ENCODE measurements around the gene CDC6.

Gene CDC6

DNA sequence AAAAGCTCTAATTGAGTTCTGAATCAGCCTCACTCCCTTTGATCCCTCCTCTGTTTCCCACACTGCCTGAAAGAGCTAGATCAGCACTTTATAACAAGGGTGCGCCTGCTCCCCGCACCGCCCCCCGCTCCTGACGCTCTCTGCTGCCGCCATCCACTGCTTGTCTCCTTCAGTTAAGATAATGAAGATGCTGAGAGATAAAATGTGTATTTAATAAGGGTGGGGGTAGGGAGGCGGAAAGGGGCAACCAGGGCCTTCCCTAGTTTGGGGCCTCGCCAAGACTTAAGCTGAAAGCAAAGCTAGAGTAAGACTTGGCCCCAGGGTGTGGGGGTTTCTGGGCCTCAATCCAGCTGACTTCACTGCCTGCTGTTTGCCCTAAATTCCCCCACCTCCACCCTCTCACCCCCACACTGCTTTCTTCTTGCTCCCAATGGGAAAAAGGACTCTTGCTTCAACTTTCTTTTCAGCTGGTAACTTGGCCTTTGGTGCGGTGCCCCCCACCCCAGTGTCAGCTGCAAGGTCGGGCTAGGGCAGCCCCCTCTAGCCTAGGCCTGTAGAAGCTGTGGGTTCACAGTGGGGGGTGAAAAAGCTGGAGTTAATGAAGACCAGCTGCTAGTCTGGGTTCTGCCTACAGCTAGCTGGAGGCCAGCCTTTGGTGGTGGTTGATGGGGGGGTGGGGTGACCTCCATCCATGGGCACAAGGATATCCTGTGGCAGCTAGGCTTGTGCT lies 19.5 kb downstream of the CDC6 start:
- DNase-seq: peak in 27 of 42 donors; percentile 28 to 85 (median 60)
- intact Hi-C loops (cut with DNase I): loop anchor here (10.0 kb wide), 1 partner anchor 248 kb away; no protein-coding TSS in a partner anchor

DNA sequence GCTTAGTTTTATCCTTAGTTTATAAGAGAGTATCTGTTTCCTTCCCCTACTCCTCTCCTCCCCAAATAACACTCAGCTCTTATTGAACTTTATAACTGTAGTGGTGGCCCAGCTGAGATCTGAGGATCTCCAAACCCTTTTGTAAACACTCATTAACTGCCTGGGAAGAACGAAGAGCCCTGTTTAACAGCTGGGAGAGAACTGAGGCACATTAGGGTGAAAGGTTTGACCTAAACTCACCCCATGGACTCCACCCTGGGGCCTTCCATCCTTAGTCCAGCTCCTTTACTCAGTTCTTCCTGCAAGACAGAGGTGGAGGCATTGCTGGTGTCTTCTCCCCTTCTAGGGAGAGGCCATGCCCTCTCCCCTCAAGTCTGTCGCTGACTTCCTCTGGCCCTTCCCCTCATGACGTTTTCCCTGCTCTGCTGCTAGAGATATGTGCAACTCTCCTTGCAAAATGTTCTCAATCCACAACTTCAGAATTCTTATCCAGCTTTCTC lies 20.1 kb downstream of the CDC6 start:
- DNase-seq: peak in 1 of 42 donors; percentile 21
- intact Hi-C loops (cut with DNase I): loop anchor here (10.0 kb wide), 1 partner anchor 247 kb away; no protein-coding TSS in a partner anchor

DNA sequence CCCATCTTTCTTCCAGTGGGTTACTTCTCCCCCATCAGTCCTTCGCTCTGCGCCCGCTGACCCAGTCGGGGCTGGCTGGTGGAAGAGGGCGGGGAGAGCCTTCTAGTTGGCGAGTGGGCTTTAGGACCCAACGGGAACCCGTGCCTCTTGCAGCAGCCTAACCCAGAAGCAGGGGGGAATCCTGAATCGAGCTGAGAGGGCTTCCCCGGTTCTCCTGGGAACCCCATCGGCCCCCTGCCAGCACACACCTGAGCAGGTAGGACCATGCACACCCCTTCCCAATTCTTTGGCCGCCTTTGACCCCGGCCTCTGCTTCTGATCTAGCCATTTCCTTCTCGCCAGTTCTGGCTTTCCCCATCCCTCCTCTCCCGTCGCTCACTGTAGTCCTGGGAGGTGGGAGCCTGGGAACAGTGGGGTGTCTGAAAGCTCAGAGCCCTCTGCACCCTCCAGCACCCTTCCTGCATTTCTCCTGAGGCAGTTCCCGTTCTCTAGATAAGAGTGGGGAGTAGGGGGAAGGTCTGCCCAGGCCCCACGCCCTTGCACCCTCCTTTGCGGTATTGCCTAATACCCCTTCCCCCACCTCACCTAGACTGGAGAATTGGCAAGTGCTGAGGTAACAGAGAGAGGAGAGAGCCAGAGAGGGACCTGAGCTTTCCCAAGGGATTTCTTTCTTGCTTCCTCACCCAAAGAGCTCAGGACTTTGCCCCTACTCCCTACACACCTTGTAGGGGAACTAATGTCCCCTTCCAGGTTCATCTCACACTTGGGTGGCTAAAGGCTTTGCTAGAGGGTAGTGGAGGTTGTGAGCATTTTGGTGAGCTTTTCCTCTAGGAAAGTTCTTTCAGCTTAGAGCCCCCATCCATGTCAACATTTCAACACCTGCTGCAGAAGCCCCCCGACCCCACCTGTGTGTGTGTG lies 21.6 kb downstream of the CDC6 start, which contains the start of gene RARA:
TSS of gene RARA (plus strand) at position 150 of the 918 bp plus-strand sequence. CDS start 22,039 bp downstream, outside the sequence.
- intact Hi-C loops (cut with DNase I): loop anchor here (10.0 kb wide), 1 partner anchor 246 kb away; no protein-coding TSS in a partner anchor
- DNase-seq: peak; percentile 60 to 93 (median 77)

DNA sequence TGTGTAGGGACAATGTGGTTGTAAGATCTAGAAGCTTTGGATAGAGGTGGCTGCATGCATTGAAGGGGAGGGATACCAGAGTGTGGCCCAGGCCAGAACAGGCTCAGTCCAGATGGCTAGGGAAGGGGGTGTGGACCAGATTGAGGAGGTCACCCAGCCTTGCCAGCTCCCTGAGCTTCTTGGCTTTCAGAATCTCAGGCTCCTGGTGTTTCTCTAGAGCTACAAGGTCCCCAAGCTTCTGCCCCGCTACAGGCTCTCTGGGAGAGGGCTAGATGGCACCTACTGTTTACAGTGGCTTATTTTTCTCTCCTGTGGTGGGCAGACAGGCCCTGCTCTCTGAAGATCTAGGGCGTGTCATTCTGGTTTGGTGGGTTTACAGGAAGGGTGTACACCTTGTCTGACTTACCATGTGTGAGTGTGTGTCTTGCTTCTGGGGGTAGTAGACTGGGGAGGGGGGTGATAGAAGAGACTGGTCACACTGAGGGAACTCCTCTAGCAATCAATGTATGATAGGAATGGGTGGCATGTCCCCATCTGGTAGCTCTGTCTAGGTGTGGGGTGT lies 22.4 kb downstream of the CDC6 start:
- DNase-seq: peak in 1 of 42 donors; percentile 0
- intact Hi-C loops (cut with DNase I): loop anchor here (10.0 kb wide), 1 partner anchor 245 kb away; no protein-coding TSS in a partner anchor

DNA sequence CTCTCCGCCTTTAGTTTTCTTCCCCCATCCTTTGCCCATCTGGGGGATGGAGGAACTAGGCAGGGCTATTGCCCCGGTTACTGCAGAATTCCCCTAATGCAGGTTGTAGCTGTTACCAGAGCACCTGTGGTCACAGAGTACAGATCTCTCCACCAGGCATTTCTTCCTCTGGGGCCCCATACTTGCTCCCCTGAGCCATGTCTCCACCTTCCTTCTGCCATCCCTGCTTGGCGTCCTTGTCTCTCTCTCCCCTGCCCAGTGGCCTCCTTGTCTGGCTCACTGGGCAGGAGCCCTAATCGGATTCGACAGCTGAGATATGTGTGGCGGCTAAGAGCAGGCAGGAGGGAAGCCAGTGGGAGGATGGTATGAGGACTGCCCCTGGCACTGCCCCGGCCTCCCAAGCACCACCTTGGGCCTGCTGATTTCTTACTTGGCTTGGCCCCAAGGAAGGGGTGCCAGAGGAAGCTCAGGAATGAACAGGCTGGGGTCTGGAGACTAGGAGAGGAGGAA lies 23.3 kb downstream of the CDC6 start:
- intact Hi-C loops (cut with DNase I): no loop called here
- DNase-seq: peak in 2 of 42 donors; percentile 25 to 36

DNA sequence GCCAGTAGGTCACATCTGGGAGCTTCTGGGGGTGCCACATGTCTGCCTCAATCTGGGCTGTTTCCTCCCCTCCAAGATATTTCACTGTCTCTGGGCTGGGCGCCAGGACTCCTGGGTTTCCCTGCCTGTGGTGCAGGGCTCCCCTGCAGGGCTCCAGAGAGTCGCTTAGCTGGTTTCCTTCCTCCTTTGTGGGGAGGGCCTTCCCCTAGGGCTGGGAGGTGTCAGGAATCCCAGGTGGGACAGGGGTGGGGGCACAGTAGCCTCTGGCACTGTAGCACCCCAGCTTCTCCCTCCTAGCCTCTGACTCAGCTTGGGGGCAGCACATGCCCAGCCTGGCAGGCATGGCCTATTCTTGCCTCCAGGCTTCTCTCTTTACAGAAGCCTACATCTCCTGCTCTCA lies 23.9 kb downstream of the CDC6 start:
- intact Hi-C loops (cut with DNase I): no loop called here
- peak in 2 of 42 donors; percentile 39 to 49 for DNase-seq

DNA sequence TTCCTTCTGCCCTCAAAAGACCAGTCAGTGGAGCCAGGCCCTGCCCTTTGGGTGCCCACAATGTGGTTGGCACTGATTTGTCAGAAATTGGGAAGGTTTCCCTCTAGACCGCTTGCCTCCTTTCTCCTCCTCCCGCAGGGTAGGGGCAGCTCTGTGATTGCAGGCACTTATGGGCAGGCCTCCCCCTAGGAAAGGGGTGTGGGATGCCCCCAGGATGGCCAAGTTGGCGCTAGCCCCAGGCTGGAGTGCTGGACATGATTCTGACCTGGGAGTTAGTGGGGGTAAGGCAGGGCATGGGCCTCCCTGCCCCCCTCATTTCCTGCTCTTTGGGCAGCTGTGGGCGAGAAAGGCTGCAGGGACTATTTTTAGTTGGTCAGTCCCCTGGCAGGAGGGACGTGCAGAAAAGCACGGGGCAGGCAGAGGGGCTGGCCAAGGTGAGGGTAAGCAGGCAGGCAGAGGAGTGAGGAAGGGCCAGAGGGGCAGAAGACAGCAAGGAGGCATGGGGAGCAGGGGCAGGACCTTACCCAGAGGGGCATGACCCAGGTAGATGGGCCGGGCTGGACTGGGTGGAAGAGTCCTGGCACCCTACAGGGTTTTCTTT lies 24.6 kb downstream of the CDC6 start:
- intact Hi-C loops (cut with DNase I): no loop called here
- DNase-seq: peak in 21 of 42 donors; percentile 25 to 75 (median 45)

DNA sequence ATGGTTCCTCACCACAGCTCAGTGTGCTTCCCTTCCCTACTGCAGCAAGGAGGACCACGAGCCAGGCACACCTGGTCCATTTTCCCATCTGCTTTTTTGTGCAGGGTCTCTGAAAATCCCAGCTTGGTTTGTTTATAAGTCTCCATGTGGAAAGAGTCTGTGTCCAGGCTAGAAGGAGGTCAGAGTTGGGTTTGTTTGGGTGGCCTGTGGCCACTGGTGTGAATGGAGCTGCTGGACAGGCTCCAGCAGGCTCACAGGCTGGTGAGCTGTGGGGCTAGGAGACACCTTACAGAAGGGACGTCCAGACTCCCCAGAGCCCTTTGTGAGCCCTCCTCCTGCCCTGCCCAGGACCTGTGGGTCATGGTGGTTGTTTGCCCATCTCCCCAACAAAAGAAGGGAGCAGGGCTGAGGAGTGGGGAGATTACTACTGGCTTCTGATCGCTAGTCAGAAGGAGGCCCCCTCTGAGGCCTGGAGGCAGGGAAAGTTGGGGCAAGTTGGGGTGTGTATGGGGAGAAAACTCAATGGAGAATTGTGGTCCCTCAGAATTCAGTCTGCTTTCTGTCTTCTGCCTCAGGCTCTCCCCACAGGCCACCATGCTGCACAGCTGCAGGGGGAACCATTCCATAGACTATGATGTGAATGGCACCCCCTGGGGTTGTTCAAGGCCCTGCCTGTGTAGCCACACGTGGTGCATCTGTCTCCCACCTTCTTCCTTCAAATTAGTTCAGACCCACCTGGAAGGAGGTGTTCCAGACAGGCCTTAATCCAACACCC lies 25.4 kb downstream of the CDC6 start:
- intact Hi-C loops (cut with DNase I): no loop called here
- peak in 4 of 42 donors; percentile 9 to 23 (median 20) for DNase-seq

DNA sequence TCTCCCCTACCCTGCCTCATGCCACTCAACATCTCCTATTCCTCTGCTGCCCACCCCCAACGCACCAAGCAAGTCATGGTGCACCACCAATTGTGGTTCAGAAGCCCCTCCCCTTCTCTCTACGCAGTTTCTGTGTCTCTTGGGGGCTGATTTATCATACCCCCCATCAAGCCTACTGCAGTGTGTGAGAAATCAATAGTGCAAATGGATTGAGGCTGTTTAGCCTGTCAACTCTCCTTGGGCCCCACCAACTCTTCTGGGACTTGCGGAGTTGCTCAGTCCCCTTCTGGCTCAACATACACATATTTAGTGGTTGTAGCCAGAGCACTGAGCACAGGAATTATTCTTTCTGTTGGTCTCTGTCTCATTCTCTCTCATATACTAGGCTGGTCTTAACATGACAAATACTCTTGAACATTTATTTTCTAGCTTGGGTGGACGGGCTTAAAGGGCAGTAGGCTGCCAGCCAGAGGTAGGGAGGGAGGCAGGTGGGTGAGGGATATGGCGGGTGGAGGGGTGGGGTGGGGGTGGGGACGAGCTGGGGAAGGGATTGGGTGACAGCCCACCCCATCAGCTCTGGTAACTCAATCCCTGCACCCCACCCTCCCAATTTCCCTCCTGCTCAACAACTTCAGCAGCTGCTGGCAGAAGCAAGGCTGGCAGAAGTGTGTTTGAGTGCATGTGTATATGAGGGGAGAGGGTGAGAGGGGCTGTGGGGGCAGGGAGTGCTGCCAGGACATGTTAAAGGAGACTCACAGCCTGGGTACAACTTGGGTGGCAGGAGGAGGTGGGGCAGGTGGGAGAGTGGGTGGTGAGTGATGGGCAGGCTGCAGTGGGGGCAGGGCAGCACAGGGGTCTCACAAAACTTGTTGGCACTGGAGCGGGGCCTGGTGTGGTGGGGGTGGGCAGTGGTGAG lies 26.2 kb downstream of the CDC6 start:
- intact Hi-C loops (cut with DNase I): no loop called here
- peak in 5 of 42 donors; percentile 3 to 23 (median 14) for DNase-seq

DNA sequence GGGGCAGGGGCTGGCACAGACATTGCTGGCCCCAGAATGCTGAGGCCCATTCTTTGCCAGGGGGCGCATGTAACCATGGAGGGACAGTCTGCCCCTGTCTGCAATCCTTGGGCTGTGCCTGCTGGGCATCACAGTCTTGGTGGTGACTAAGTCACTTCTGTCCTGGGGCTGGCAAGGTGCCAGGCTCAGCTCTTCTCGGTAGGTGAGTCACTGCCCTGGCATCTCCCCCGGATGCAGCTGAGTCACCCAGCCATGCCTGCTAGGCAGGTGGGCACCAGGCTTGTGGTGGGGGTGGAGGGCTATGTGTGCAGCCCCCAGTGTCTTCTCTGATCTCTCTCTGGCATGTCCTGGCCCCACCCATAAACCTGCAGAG lies 26.9 kb downstream of the CDC6 start:
- intact Hi-C loops (cut with DNase I): no loop called here
- DNase-seq: peak; percentile 59 to 95 (median 80)

DNA sequence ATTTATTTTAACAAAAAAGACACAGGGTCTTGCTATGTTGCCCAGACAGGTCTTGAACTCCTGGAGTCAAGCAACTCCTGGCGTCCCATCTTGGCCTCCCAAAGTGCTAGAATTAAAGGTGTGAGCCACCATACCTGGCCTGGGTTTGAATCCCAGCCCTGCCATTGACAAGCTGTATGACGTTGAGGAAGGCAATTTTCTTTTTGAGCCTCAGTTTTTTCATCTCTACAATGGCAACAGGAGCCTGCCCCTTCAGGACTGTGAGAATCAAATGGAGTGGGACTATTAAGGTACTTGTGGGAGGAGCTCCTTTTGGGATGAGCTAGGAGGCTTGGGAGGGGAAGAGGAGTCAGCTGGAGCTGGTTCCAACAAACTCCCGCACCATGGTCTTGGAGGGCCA lies 27.5 kb downstream of the CDC6 start:
- intact Hi-C loops (cut with DNase I): no loop called here
- peak in 3 of 42 donors; percentile 11 to 18 (median 12) for DNase-seq

DNA sequence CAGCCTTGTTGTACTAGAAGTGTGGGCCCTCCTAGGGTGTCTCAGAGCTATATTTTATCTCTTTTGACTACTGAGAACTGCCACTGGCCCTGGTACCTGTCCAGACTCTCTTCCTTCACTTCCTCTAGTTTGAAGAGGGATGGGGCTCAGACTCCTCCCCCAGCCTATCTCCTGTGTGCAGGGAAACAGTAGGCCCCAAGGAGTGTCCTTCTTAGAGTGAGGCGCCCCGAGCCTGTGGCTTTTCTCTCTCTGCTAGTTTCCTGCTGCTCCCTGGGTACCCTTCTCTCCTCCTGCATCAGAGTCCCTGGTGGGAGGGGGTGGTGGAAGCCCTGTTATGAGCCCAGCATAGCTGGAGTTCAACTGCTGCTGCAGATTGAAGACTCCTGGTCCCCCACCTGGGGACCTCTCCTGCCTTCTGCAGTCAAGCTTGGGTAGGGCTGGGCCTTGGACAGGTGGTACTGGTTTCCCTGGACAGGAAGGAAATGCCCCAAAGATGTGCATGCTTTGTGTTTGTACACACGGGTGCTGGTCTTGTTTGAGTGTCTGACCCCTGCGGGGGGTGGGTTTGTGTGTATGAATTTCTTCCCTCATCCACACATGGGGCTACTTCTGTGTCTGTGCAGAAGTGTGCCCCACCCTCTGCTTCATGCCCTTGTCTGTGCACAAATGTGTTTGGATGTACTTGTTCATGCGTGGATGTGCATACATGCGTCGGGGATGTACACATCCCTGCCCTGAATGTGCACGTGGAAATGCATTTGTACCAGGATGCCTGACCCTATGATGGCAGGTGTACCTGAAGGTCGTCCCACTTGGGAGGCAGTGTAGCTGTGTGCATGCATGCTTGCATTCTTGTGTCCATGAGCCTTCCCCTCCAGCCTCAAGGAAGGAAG lies 28.2 kb downstream of the CDC6 start:
- DNase-seq: peak in 5 of 42 donors; percentile 4 to 25 (median 20)
- intact Hi-C loops (cut with DNase I): no loop called here

DNA sequence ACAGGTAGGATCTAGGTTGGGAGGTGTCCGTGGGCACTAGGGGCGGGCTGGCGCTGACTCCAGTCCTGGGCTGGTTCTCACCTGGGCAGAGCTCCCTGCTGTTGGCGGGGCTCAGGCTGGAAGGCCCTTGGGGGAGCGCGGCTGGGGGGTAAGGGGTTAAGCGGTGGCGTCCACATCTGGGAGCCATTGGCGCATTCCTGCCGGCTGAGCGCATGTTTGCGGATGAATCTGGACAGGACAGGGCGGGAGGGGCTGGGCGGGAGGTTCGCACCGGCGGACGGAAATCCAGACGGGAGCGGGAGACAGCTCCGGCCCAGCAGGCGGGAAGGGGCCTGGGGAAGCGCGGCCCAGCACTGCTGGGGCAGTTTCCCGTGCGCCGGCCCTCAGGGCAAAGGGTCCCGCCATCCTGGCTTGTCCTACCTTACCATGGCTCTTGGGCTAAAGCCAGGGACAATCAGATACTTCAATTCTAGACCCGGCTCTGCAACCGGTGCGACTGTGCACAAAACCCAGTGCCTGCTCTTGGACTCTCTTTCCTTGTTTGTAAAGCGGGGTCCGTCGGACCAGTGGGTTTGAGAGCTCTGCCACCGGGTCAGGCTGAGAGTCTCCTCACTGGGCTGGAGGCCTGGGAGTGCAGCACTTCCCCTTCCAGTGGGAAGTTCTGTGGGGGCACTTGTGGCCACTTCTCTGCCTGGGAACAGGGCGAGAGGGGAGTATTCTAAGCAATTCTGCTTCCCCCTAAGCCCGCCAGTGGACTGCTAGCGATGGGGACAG lies 29.1 kb downstream of the CDC6 start:
- DNase-seq: peak in 5 of 42 donors; percentile 11 to 29 (median 27)
- intact Hi-C loops (cut with DNase I): no loop called here

DNA sequence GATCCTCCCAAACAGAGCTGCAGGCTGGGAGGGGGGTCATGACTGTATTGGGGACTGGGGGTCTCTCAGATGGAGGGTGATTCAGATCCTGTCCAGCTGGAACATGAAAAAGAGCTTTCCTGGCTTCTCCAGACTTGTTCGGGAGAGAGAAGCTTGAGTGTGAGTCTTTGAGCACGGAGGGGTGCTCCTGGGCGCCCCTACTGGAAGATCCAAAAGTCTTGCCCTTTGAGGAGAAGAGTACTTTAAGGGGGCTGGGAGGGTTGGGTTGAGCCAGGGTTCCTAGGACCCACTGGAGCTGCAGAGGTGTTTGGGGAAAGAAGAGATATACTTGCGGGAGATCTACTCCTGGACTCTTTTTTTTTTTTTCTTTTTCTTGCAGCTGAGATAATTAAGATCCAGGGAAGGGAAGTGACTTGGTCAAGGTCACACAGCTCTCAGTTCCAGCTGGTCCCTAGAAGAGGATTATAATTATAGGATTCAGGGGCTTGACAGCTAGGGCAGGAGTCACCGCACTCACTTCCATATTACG lies 29.7 kb downstream of the CDC6 start:
- DNase-seq: peak in 8 of 42 donors; percentile 12 to 38 (median 16)
- intact Hi-C loops (cut with DNase I): no loop called here
